HEK293T (cell line): Measurements from ENCODE around the gene TMEM238L.

Experiments
- BHLHE40 ChIP-seq: fragments of 450-650 bp; IDR thresholded peaks from 2 replicates; pipeline ENCODE4 v1.6.1; 2016; ENCODE audit warnings: mild to moderate bottlenecking, moderate library complexity, borderline replicate concordance
- CTBP1 ChIP-seq: fragments of 450-650 bp; IDR thresholded peaks from 2 replicates; pipeline ENCODE4 v1.6.1; 2016; ENCODE audit warnings: borderline replicate concordance
- ELF4 ChIP-seq: fragments of 450-650 bp; IDR thresholded peaks from 2 replicates; pipeline ENCODE4 v1.6.1; 2017; ENCODE audit warnings: antibody characterized with exemption
- FOXA1 ChIP-seq: fragments of 450-650 bp; IDR thresholded peaks from 2 replicates; pipeline ENCODE4 v1.6.1; 2016; ENCODE audit warnings: mild to moderate bottlenecking
- FOXK2 ChIP-seq: fragments of 450-650 bp; IDR thresholded peaks from 2 replicates; pipeline ENCODE4 v1.6.1; 2016; ENCODE audit warnings: mild to moderate bottlenecking
- FOXM1 ChIP-seq: fragments of 450-650 bp; IDR thresholded peaks from 2 replicates; pipeline ENCODE4 v1.6.1; 2017; ENCODE audit warnings: mild to moderate bottlenecking, borderline replicate concordance
- HDGF ChIP-seq: fragments of 450-650 bp; IDR thresholded peaks from 2 replicates; pipeline ENCODE4 v1.6.1; 2017; ENCODE audit warnings: antibody characterized with exemption, borderline replicate concordance
- SP1 ChIP-seq: fragments of 450-650 bp; IDR thresholded peaks from 2 replicates; pipeline ENCODE4 v1.6.1; 2017
- SUZ12 ChIP-seq: fragments of 450-650 bp; IDR thresholded peaks from 2 replicates; pipeline ENCODE4 v1.6.1; 2016; ENCODE audit warnings: mild to moderate bottlenecking
- TARDBP ChIP-seq: fragments of 450-650 bp; IDR thresholded peaks from 2 replicates; pipeline ENCODE4 v1.6.1; 2016

DNA sequence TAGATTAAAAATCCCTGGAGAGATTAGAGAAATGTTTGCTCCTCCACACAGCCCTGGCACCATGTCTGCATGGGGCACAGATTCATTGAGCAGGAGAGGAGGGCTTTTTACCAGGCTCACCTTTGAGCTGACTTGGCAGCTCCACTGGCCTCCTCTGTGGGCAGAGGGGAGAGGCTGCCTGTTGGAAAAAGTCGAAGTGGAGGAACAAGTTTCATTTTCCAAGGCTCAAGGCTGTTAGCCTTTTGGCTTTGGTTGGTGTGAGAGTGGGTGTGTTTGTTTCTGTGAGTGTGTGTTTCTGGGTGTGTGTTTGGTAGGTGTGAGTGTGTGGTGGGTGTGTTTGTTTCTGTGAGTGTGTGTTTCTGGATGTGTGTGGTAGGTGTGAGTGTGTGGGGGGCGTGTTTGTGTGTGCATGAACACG, 5.6 kb downstream of the TMEM238L start:
- TF ChIP-seq HDGF (no peak), FOXA1 (no peak), FOXM1 (no peak), SP1 (no peak), BHLHE40 (no peak), CTBP1 (no peak), SUZ12 (no peak), FOXK2 (no peak), TARDBP (no peak), ELF4 (no peak)
